Measurements from ENCODE around the gene ARHGEF37.

GRCh38 chr5:149576021-149576420, 5.3 kb upstream of the ARHGEF37 start:
- TF ChIP-seq CTCF (conservative IDR thresholded peaks at IDR 0.05; ENCODE audit: low read length) = no peak
- no peak for TF ChIP-seq EZH2phosphoT487 (IDR thresholded peaks at IDR 0.05; ENCODE audit: borderline replicate concordance)

Measured in Loucy (cell line).